Eye (tissue), 1 donor: ENCODE results near the gene TEP1.
"Not testable (repeated sequence)": the region's sequence is repeated elsewhere in the genome, so short reads cannot be mapped to it uniquely, and the experiment has no call there.

Experiments used
- DNase-seq: peaks from one replicate; pipeline ENCODE4 v3.0.0-alpha.2; 2015

TEP1 gene

GRCh38 chr14:20412876-20413743 is at the start of gene TEP1:
Gene TEP1 (minus strand): TSS chr14:20413501. CDS start chr14:20408439, 5,062 bp downstream.
- peak; percentile 90 for DNase-seq

GRCh38 chr14:20461225-20462141 is 48.2 kb upstream of the TEP1 start, which contains the start of gene PIP4P1:
Gene PIP4P1 (minus strand): TSS chr14:20461434. CDS start chr14:20461325, 109 bp downstream.
- DNase-seq: peak; percentile 100

GRCh38 chr14:20460458-20461224 is 47.3 kb upstream of the TEP1 start:
- no peak for DNase-seq

- DNase-seq: no peak
These were observed 44.9 kb upstream of the TEP1 start for GRCh38 chr14:20458031-20458789.

GRCh38 chr14:20456971-20457370 is 43.7 kb upstream of the TEP1 start:
- DNase-seq: no peak

GRCh38 chr14:20455355-20456300 is 42.3 kb upstream of the TEP1 start:
- no peak for DNase-seq

- DNase-seq: peak; percentile 100
These were observed 41.4 kb upstream of the TEP1 start, which contains the start of the genes APEX1 and OSGEP for GRCh38 chr14:20454516-20455354. Gene APEX1 (plus strand): TSS chr14:20455226. CDS start chr14:20455646, 420 bp downstream. Gene OSGEP (minus strand): TSS chr14:20454812. CDS start chr14:20454683, 129 bp downstream.

GRCh38 chr14:20452831-20453230 is 39.5 kb upstream of the TEP1 start:
- DNase-seq: not testable (repeated sequence)

GRCh38 chr14:20446889-20447288 is 33.6 kb upstream of the TEP1 start:
- DNase-seq: no peak

- DNase-seq: not testable (repeated sequence)
These were observed 30.3 kb upstream of the TEP1 start for GRCh38 chr14:20443650-20444049.

GRCh38 chr14:20441461-20441860 is 28.2 kb upstream of the TEP1 start:
- DNase-seq: no peak

- no peak for DNase-seq
These were observed 27.6 kb upstream of the TEP1 start for GRCh38 chr14:20440882-20441281.

GRCh38 chr14:20440465-20440864 is 27.2 kb upstream of the TEP1 start:
- no peak for DNase-seq

- DNase-seq: no peak
These were observed 25.4 kb upstream of the TEP1 start for GRCh38 chr14:20438664-20439063.

- no peak for DNase-seq
These were observed 23.1 kb upstream of the TEP1 start for GRCh38 chr14:20436363-20436755.

- no peak for DNase-seq
These were observed 22.5 kb upstream of the TEP1 start, which contains the start of gene KLHL33 for GRCh38 chr14:20435582-20436362. Gene KLHL33 (minus strand): TSS chr14:20436166. CDS start chr14:20435811, 355 bp downstream.

- peak; percentile 64 for DNase-seq
These were observed 21.6 kb upstream of the TEP1 start for GRCh38 chr14:20434701-20435581.
